Mononuclear cell (primary cell): Measurements from ENCODE around the gene PAM. TPM values are rescaled to one million over a fixed set of nuclear protein-coding genes. Genes with fewer than 3 reads are reported as not detected.

Experiments
- H3K27me3 ChIP-seq: 2 replicates; pipeline ENCODE4 v1.6.0; 2011; ENCODE audit warnings: low read length, control low read depth; ENCODE audit not compliant: insufficient read depth
- H3K4me1 ChIP-seq: 2 replicates; pipeline ENCODE4 v1.5.1; 2011; ENCODE audit warnings: mild to moderate bottlenecking, low read length, control low read depth; ENCODE audit not compliant: insufficient read depth
- H3K4me3 ChIP-seq: 2 replicates; pipeline ENCODE4 v1.5.1; 2011; ENCODE audit warnings: mild to moderate bottlenecking, low read length, moderate library complexity
- H3K9me3 ChIP-seq: 2 replicates; pipeline ENCODE4 v1.5.1; 2011; ENCODE audit warnings: low read depth, mild to moderate bottlenecking, control low read depth, low read length
- total RNA-seq: library from RNA; depleted of rRNA; stranded (reverse); fragments of >200 nt; gene quantifications from one replicate; pipeline ENCODE4 v1.2.3, GENCODE V29; 2012

PAM gene
- total RNA-seq, 1 donor: 18.8 TPM

- no peak overlapping the region for H3K4me3 ChIP-seq
- H3K9me3 ChIP-seq: no peaks in the 10 kb centered on the region
- no peaks in the 10 kb centered on the region for H3K27me3 ChIP-seq
These were observed 78.0 kb downstream of the PAM start for GRCh38 chr5:102833146-102833545.

GRCh38 chr5:102834438-102834964 is 79.4 kb downstream of the PAM start:
- Histone ChIP-seq H3K9me3 (no peaks in the 10 kb centered on the region), H3K4me1 (peaks cover 17% of the 10 kb centered on the region), H3K27me3 (no peaks in the 10 kb centered on the region), H3K4me3 (no peak overlapping the region)

More at GRCh38 chr5:102833146-102833545, 78.0 kb downstream of the PAM start:
- H3K4me1 ChIP-seq: peaks cover 17% of the 10 kb centered on the region

GRCh38 chr5:102835717-102836116 is 80.6 kb downstream of the PAM start:
- no peak overlapping the region for H3K4me3 ChIP-seq
- H3K27me3 ChIP-seq: no peaks in the 10 kb centered on the region
- H3K9me3 ChIP-seq: no peaks in the 10 kb centered on the region
- H3K4me1 ChIP-seq: peaks cover 17% of the 10 kb centered on the region

- H3K9me3 ChIP-seq: no peaks in the 10 kb centered on the region
- H3K4me3 ChIP-seq: no peak overlapping the region
- no peaks in the 10 kb centered on the region for H3K27me3 ChIP-seq
- H3K4me1 ChIP-seq: peaks cover 11% of the 10 kb centered on the region
These were observed 85.9 kb downstream of the PAM start for GRCh38 chr5:102841021-102841420.

- no peaks in the 10 kb centered on the region for H3K4me1 ChIP-seq
These were observed 88.9 kb downstream of the PAM start for GRCh38 chr5:102843997-102844396.

GRCh38 chr5:102845041-102845440 is 89.9 kb downstream of the PAM start:
- no peaks in the 10 kb centered on the region for H3K9me3 ChIP-seq
- no peak overlapping the region for H3K4me3 ChIP-seq
- no peaks in the 10 kb centered on the region for H3K4me1 ChIP-seq
- H3K27me3 ChIP-seq: no peaks in the 10 kb centered on the region

More at GRCh38 chr5:102843997-102844396, 88.9 kb downstream of the PAM start:
- Histone ChIP-seq H3K9me3 (no peaks in the 10 kb centered on the region), H3K4me3 (no peak overlapping the region), H3K27me3 (no peaks in the 10 kb centered on the region)

- Histone ChIP-seq H3K27me3 (no peaks in the 10 kb centered on the region), H3K4me1 (no peaks in the 10 kb centered on the region), H3K4me3 (no peak overlapping the region), H3K9me3 (no peaks in the 10 kb centered on the region)
These were observed 95.4 kb downstream of the PAM start for GRCh38 chr5:102850503-102850902.

- no peaks in the 10 kb centered on the region for H3K27me3 ChIP-seq
- H3K4me3 ChIP-seq: no peak overlapping the region
- no peaks in the 10 kb centered on the region for H3K4me1 ChIP-seq
- H3K9me3 ChIP-seq: no peaks in the 10 kb centered on the region
These were observed 98.6 kb downstream of the PAM start for GRCh38 chr5:102853680-102854079.

GRCh38 chr5:102855681-102856388 is 100.7 kb downstream of the PAM start:
- Histone ChIP-seq H3K27me3 (no peaks in the 10 kb centered on the region), H3K9me3 (no peaks in the 10 kb centered on the region), H3K4me1 (no peaks in the 10 kb centered on the region), H3K4me3 (no peak overlapping the region)

- Histone ChIP-seq H3K27me3 (no peaks in the 10 kb centered on the region), H3K4me3 (no peak overlapping the region), H3K4me1 (no peaks in the 10 kb centered on the region), H3K9me3 (no peaks in the 10 kb centered on the region)
These were observed 101.3 kb downstream of the PAM start for GRCh38 chr5:102856389-102856777.

- Histone ChIP-seq H3K9me3 (no peaks in the 10 kb centered on the region), H3K4me1 (no peaks in the 10 kb centered on the region), H3K27me3 (no peaks in the 10 kb centered on the region), H3K4me3 (no peak overlapping the region)
These were observed 102.1 kb downstream of the PAM start for GRCh38 chr5:102857076-102857818.

GRCh38 chr5:102858221-102858620 is 103.1 kb downstream of the PAM start:
- H3K27me3 ChIP-seq: no peaks in the 10 kb centered on the region
- H3K9me3 ChIP-seq: no peaks in the 10 kb centered on the region
- H3K4me1 ChIP-seq: no peaks in the 10 kb centered on the region
- no peak overlapping the region for H3K4me3 ChIP-seq

- Histone ChIP-seq H3K4me1 (no peaks in the 10 kb centered on the region), H3K9me3 (no peaks in the 10 kb centered on the region), H3K4me3 (no peak overlapping the region), H3K27me3 (no peaks in the 10 kb centered on the region)
These were observed 103.7 kb downstream of the PAM start for GRCh38 chr5:102858808-102859207.

- Histone ChIP-seq H3K4me3 (no peak overlapping the region), H3K4me1 (no peaks in the 10 kb centered on the region), H3K9me3 (no peaks in the 10 kb centered on the region), H3K27me3 (peaks cover under 1% of the 10 kb centered on the region)
These were observed 104.9 kb downstream of the PAM start for GRCh38 chr5:102860035-102860434.

GRCh38 chr5:102863058-102863457 is 108.0 kb downstream of the PAM start:
- H3K27me3 ChIP-seq: peaks cover 13% of the 10 kb centered on the region
- peaks cover 13% of the 10 kb centered on the region for H3K4me1 ChIP-seq
- H3K9me3 ChIP-seq: no peaks in the 10 kb centered on the region
- no peak overlapping the region for H3K4me3 ChIP-seq
